ENCODE data around the gene TMEM200C. TPM values are rescaled to one million over a fixed set of nuclear protein-coding genes. Genes with fewer than 3 reads are reported as not detected.

The TMEM200C gene
- total RNA-seq, 2 experiments from 2014 or later: not detected

DNA sequence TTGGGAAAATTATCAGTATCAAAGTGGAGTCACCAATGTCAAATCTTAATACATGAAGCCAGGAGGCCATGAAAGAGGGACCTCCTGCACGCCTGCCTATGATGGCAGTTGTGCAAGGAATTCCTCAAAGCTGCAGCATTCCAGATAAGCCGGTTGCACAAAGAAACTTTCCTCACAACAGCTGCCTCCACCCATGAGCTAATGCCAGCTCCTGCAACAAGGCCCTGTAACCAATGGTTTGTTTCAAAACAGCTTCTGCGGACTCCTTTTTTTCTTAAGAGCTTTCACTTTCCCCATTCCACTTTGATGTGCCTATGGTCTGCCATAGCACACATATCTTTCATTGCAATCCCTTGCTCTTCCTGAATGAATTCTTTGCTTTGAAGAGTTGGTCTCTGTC, 22.4 kb downstream of the TMEM200C start:
- Mint-ChIP-seq H3K4me3 (no peak overlapping the region), H3K27ac (no peak overlapping the region), H3K9me3 (no peaks in the 10 kb centered on the region), H3K36me3 (ENCODE audit: low read depth) (no peaks in the 10 kb centered on the region), H3K27me3 (peaks cover 11% of the 10 kb centered on the region), H3K4me1 (ENCODE audit: low read depth) (no peaks in the 10 kb centered on the region)
- intact Hi-C loops (cut with DNase I, micrococcal nuclease): loop anchor here in 1 of 2 experiments (10.0 kb wide), 1 partner anchor 1012 kb away; no protein-coding TSS in a partner anchor
- Histone ChIP-seq H3K27me3 (ENCODE audit: control insufficient read depth in 1 of 2, insufficient read depth in 2 of 2, low read length in 2 of 2) (no peaks in the 10 kb centered on the region), H3K4me1 (ENCODE audit: insufficient read depth, low read length) (no peaks in the 10 kb centered on the region), H3K36me3 (ENCODE audit: insufficient read depth, low read length) (no peaks in the 10 kb centered on the region), H3K4me3 (ENCODE audit: low read length) (no peak overlapping the region), H3K9me3 (ENCODE audit: control insufficient read depth in 1 of 2, insufficient read depth in 1 of 2, low read length in 2 of 2) (no peaks in the 10 kb centered on the region), H3K27ac (ENCODE audit: low read depth in 1 of 2, low read length in 2 of 2) (no peak overlapping the region)
- TF ChIP-seq, protein P1, sequence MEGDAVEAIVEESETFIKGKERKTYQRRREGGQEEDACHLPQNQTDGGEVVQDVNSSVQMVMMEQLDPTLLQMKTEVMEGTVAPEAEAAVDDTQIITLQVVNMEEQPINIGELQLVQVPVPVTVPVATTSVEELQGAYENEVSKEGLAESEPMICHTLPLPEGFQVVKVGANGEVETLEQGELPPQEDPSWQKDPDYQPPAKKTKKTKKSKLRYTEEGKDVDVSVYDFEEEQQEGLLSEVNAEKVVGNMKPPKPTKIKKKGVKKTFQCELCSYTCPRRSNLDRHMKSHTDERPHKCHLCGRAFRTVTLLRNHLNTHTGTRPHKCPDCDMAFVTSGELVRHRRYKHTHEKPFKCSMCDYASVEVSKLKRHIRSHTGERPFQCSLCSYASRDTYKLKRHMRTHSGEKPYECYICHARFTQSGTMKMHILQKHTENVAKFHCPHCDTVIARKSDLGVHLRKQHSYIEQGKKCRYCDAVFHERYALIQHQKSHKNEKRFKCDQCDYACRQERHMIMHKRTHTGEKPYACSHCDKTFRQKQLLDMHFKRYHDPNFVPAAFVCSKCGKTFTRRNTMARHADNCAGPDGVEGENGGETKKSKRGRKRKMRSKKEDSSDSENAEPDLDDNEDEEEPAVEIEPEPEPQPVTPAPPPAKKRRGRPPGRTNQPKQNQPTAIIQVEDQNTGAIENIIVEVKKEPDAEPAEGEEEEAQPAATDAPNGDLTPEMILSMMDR (IDR thresholded peaks at IDR 0.05): no peak
- ChIA-PET POLR2A (no interaction called here), CTCF (interaction anchor here (0.9 kb wide), 1 partner anchor 11 kb away, joined by 3 read pairs; no protein-coding TSS in a partner anchor)
- ATAC-seq (ENCODE audit: poor library complexity): no peak
- DNase-seq: no peak

DNA sequence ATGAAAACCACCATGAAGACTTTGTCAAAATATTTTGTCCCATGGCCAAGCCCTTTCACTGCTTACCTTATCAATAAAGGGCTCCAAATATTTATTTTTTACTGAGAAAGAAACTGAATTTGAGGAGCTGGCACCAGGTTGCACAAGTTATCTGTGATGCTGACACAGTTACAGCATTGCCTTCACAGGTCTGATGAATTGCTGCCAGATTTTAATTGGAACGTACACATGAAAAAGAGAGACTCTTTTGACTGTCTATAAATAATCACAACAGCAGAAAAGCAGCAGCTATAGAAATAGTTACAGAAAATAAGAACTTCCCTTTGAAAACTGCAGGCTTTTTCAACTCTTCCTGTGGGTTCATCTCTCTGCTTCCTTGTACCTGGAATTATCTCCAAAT, 23.9 kb downstream of the TMEM200C start:
- no peak for ATAC-seq (ENCODE audit: poor library complexity)
- no peaks in the 10 kb centered on the region for H3K27me3 ChIP-seq (ENCODE audit: control insufficient read depth in 1 of 2, insufficient read depth in 2 of 2, low read length in 2 of 2)
- H3K4me3 ChIP-seq (ENCODE audit: low read length): no peak overlapping the region
- ChIA-PET POLR2A (no interaction called here), CTCF (no interaction called here)
- no peaks in the 10 kb centered on the region for H3K9me3 ChIP-seq (ENCODE audit: control insufficient read depth in 1 of 2, insufficient read depth in 1 of 2, low read length in 2 of 2)
- intact Hi-C loops (cut with DNase I, micrococcal nuclease): loop anchor here in 1 of 2 experiments (10.0 kb wide), 1 partner anchor 1013 kb away; no protein-coding TSS in a partner anchor
- no peaks in the 10 kb centered on the region for H3K36me3 ChIP-seq (ENCODE audit: insufficient read depth, low read length)
- H3K9me3 Mint-ChIP-seq: no peaks in the 10 kb centered on the region
- H3K36me3 Mint-ChIP-seq (ENCODE audit: low read depth): no peaks in the 10 kb centered on the region
- H3K27ac ChIP-seq (ENCODE audit: low read depth in 1 of 2, low read length in 2 of 2): no peak overlapping the region
- TF ChIP-seq, protein P1 (IDR thresholded peaks at IDR 0.05): no peak
- no peaks in the 10 kb centered on the region for H3K4me1 ChIP-seq (ENCODE audit: insufficient read depth, low read length)
- H3K4me1 Mint-ChIP-seq (ENCODE audit: low read depth): no peaks in the 10 kb centered on the region
- H3K4me3 Mint-ChIP-seq: no peak overlapping the region
- H3K27ac Mint-ChIP-seq: no peak overlapping the region
- peaks cover 12% of the 10 kb centered on the region for H3K27me3 Mint-ChIP-seq
- DNase-seq: no peak

DNA sequence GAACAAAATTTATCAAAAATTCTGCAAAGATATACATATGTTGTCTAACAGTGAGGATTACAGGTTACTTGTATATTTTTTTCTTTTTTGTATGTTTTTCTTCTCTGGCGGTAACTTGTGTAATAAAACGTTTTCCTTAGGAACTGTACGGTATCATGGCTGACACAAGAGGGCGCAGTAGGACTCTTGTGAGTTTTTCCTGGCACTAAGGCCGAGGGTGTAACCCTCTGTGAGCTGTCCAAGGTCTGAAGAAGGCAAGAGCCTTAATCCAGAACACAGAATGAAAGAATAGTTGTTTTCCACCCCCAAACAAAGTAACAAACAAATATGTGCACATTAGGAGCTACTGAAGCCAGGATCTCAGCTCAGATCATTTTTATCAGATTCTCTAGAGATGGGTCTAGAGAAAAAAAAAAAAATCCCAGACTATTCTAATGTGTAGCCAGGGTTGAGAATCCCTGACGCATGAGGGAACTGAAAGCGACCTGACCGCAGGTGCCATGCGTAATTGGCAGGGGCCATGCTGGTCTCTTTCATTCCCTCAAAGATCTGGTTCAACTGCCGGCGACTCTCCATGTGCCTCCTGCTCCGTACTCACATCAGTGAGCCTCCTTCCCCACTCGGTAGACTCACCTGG, 27.0 kb downstream of the TMEM200C start:
- TF ChIP-seq, protein P1 (IDR thresholded peaks at IDR 0.05): no peak
- H3K36me3 Mint-ChIP-seq (ENCODE audit: low read depth): no peaks in the 10 kb centered on the region
- H3K27ac Mint-ChIP-seq: no peak overlapping the region
- no peaks in the 10 kb centered on the region for H3K27me3 ChIP-seq (ENCODE audit: control insufficient read depth in 1 of 2, insufficient read depth in 2 of 2, low read length in 2 of 2)
- no peaks in the 10 kb centered on the region for H3K9me3 ChIP-seq (ENCODE audit: control insufficient read depth in 1 of 2, insufficient read depth in 1 of 2, low read length in 2 of 2)
- ATAC-seq (ENCODE audit: poor library complexity) (no peak), DNase-seq (peak in 2 of 14 experiments; percentile 28 to 30)
- peaks cover 7% of the 10 kb centered on the region for H3K27me3 Mint-ChIP-seq
- H3K36me3 ChIP-seq (ENCODE audit: insufficient read depth, low read length): no peaks in the 10 kb centered on the region
- no peaks in the 10 kb centered on the region for H3K4me1 ChIP-seq (ENCODE audit: insufficient read depth, low read length)
- no peak overlapping the region for H3K27ac ChIP-seq (ENCODE audit: low read depth in 1 of 2, low read length in 2 of 2)
- intact Hi-C loops (cut with DNase I, micrococcal nuclease): no loop called here
- no peaks in the 10 kb centered on the region for H3K9me3 Mint-ChIP-seq
- H3K4me1 Mint-ChIP-seq (ENCODE audit: low read depth): no peaks in the 10 kb centered on the region
- no peak overlapping the region for H3K4me3 Mint-ChIP-seq
- ChIA-PET CTCF (no interaction called here), POLR2A (no interaction called here)
- H3K4me3 ChIP-seq (ENCODE audit: low read length): no peak overlapping the region
